ENCODE data around the gene SGO2.
"Not testable (repeated sequence)": the region's sequence is repeated elsewhere in the genome, so short reads cannot be mapped to it uniquely, and the experiment has no call there.

The SGO2 gene

DNA sequence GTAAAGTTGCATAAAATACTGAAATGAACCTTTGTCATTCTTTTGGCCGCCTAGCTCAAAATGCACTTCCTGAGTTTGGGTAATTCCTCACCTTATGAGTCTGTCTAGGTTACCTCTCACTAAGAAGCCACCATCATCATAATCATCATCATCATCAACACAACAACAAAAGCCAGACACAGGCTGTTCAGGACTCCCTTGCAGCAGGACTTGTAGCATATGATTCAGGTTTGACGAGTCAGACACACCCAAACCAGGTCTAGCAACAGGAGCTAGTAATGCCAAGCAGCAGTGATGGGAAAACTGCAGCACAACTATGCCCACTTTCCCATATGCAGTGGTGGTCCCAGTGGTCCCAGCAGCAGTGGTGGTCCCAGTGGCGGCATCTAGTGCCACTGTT is 2.8 kb upstream of the SGO2 start:
- no peak for DNase-seq

GRCh38 chr2:200523604-200524003 is 2.4 kb upstream of the SGO2 start:
- DNase-seq, result no peak

DNA sequence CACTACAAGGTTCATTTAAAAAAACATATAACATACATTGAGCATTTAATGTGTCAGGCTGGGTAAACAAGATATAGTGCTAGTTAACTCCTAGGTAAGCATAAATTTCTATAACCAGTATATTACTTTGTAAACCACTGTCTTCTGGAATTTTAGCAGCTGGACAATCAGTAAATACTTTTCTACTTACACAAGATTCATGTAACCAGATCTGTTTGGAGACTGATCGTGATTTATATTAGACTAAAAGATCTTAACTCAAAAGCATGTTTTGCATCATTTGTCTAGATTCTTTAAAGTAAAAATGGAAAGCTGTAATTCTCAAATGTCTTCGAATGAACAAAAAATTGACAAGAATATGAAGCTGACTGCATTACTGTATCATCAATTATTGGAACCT is 941 bp upstream of the SGO2 start:
- DNase-seq, result no peak

GRCh38 chr2:200525551-200525881 is 491 bp upstream of the SGO2 start:
- no peak for DNase-seq

DNA sequence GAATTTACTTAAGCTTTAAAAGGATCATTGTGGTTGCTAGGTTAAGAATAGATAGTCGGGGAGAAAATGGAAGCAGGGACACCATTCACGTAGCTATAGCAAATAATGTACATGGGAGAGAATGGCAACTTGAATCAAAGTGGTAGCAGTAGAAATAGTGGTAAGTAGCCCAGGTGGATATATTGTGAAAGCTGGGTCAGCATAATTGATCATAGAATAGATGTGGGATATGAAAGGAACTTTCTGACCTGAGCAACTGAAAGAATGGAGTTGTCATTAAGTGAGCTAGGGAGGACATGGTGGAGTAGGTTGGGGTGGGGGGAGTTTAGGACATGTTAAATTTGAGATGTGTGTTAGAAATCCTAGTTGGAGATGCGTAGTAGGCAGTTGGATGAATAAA is 2.2 kb downstream of the SGO2 start:
- DNase-seq, result no peak

DNA sequence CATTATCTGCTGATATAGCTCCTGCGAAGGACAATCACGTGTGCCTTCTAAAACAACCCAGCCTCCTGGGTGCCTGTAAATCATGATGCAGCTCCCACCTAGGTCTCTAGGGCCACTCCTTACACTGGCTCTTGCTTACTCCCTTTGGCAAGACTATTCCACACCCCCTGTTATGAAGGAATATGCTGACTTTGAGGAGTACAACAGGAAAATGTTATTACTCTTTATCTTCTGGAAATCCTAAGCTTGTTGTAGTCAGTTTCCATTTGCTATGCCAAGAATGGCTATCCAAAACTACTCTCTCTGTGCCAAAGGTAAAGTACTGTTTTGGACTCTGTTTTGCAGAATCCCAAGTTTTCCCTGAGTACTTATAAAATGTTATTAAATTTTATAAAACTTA is 7.7 kb downstream of the SGO2 start:
- no peak for DNase-seq

DNA sequence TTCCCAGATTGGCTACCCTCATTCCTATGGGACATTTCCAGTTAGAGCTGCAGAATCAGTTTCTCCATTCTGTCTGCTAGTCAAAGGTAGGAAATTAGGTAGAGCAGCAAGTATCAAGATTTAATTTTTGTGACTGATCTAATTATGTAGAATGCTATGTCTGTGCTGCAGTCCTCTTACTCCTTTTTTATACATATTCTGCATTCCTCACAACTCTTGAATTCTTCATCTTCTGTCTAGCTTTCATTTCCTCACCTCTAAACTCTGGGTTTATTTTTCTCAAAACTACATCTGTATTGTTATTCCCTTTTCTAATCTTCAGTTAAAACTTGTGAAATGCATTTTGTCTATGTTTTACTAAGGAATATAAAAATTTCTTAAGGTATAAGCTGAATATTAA is 8.6 kb downstream of the SGO2 start:
- no peak for DNase-seq

DNA sequence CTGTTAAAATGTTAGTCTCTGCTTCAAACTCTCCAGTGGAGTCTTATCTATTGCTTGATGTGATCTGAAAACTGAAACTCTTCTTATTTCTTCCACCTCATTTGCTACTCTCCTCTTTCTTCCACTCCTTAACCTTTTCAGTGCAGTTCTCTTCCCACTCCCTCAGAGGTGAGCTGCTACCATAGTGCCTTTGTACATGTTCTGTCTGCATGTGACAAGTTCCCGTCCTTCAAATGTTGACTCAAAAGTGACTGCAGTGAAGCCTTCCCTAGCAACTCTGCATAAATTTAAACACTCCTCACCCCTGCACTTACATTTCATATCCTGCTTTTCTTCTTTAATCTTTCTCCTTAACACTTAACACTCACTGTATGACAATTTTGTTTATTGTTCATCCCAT is 12.1 kb downstream of the SGO2 start:
- no peak for DNase-seq

DNA sequence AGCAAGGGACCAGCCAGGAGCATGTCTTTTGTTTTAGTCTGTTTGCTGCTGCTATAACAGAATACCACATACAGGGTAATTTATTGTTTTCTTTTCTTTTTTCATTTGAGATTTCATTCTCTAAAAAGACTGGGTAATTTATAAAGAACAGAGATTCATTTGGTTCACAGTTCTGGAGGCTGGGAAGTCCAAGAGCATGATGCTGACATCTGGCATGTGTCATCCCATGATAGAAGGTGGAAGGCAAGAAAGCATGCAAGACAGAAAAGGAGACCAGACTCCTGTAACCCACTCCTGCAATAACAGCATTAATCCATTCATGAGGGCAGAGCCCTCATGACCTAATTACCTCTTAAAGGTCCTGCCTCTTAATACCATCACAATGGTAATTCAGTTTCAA is 14.8 kb downstream of the SGO2 start:
- no peak for DNase-seq

DNA sequence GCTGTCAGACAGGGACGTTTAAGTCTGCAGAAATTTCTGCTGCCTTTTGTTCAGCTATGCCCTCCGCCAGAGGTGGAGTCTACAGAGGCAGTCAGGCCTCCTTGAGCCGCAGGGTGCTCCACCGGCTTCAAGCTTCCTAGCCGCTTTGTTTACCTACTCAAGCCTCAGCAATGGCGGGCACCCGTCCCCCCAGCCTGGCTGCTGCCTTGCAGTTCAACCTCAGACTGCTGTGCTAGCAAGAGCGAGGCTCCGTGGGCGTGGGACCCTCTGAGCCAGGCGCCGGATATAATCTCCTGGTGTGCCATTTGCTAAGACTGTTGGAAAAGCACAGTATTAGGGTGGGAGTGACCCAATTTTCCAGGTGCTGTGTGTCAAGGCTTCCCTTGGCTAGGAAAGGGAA is 40.6 kb downstream of the SGO2 start:
- DNase-seq, result not testable (repeated sequence)

DNA sequence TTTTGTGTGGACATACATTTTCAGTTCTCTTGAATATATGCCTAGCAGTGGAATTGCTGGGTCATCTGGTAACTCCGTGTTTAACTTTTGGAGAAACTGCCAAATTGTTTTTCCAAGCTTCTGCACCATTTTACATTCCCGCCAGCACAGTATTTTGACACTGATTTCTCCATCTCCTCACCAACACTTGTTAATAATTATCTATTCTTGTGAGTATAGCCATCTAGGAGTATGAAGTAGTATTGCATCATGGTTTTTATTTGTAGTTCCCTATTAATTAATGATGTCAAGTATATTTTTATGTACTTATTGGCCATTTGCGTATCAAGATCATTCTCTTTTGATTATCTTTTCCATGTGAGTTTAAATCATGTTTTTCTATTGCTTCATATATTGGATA is 41.9 kb downstream of the SGO2 start:
- no peak for DNase-seq

DNA sequence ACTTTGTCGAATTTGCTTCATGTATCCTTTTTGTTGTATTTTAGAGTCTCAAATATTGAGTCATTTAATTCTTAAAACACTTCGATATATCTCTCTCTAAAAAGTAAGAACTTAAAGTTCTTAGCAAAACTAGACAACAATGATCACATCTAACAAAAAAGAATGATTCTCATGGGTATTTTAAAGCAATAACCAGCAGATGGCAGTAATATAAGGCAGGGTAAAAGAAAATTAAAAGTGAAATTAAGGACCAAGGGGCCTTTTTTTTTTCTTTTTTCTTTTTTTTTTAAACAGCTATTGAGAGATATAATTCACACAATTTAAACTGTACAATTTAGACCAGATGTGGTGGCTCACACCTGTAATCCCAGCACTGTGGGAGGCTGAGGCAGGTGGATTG is 50.0 kb downstream of the SGO2 start:
- no peak for DNase-seq

DNA sequence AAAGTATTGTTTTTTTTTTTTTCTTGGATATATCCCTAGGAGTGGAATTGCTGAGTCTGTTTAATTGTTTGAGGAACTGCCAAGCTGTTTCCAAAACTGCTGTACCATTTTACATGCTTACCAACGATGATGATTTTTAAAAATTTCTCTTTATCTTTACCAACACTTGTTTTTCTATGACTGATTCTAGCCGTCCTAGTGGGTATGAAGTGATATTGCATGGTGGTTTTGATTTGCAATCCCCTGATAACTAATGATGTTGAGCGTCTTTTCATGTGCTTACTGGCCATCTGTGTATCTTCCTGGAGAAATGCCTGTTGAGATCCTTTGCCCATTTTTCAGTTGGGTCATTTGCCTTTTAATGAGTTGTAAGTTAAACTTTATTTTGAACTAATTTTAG is 51.0 kb downstream of the SGO2 start:
- no peak for DNase-seq

- no peak for DNase-seq
These were observed 52.8 kb downstream of the SGO2 start for GRCh38 chr2:200578778-200579177.

DNA sequence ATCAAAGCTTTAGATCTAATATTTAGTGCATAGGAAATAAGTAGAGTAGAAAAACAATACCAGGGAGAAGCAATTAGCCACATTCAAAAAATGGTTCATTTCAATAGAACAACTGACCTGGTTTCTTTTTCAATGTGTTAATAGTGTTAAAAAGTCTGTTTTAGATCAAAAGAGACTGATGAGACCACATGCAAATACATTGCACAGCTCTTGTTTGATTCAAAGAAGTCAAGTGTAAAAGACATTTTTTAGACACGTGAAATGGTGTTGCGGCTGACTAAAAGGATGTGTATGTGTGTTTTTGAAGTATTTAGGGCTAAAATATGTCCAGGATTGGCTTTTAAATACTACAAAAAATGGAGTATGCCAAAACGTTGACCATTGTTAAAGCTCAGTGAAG is 58.6 kb downstream of the SGO2 start:
- DNase-seq, result no peak

DNA sequence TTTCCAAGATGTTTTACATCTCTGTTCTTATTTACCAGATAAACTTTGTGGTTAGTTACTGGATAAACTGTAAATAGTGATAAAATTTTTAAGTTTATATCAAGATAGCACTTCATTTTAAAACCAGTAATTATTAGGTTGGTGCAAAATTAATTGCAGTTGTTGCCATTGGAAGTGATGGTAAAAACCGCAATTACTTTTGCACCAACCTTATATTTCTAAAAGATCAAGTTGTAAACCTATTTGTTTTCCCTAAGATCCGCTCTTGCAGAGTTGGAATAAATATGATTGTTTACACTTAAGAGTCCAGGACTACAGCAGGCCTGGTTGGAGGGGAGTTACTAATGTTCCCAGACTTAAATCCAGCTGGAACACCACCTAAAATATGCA is 59.3 kb downstream of the SGO2 start:
- no peak for DNase-seq

DNA sequence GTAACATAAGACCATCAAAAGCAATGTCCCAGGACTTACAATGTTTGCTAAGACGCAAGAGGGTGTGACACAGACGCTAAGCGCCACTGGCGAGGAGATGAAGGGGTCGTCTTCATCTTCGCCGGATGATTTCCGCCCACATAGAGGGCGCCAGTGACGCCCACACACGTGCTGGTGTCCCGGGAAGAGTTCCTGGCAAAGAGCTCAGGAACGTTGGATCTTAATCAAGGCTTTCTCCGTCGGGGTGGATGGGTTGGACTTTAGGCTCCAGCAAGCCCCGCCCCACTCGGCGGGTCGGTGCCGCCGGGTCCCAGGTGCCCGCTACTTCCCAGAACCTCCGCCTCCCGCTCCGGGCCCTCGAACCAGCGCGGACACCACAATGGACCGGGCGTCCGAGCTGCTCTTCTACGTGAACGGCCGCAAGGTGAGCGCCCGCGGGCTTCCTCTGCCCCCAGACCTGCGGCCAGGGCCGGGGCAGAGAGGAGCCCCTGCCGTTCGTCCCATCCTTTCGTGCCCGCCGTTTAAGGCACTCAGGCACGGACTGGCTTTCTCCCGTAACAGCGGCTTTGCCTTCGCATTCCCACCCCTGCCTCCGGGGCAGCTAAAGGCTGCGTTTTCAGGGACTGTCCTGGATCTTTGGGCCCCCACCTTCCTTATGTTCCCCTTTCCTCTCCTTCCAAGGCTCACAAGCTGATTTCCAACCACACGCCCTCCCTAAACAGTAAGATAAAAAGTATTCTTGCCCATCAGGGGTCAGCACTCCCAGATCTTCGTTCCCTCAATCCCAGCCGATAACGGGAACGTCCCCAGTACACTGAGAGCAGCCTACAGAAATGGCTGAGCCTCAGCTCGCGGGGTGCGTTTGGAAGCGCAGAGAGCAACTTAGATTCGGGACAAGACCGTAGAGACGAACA is 60.0 kb downstream of the SGO2 start, which contains the start of gene AOX1:
TSS of gene AOX1 (plus strand) at position 285 of the 914 bp plus-strand sequence. CDS start at position 380, 95 bp downstream.
- no peak for DNase-seq

DNA sequence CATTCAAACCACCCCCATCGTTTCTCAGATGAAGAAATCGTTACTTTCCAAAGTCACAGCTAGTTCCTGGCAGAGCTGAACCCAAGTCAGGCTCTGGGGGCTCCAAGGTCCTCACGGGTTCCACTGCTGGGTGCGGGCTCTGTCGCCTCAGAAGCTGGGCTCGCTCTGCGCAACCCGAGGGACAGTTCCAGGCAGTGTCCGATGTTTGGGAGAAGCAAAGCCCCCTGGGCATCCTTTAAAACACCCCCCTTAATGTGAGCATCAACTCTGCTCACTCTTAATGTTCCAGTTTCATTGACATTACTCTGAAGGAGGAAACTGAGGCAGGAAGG is 60.6 kb downstream of the SGO2 start:
- no peak for DNase-seq

DNA sequence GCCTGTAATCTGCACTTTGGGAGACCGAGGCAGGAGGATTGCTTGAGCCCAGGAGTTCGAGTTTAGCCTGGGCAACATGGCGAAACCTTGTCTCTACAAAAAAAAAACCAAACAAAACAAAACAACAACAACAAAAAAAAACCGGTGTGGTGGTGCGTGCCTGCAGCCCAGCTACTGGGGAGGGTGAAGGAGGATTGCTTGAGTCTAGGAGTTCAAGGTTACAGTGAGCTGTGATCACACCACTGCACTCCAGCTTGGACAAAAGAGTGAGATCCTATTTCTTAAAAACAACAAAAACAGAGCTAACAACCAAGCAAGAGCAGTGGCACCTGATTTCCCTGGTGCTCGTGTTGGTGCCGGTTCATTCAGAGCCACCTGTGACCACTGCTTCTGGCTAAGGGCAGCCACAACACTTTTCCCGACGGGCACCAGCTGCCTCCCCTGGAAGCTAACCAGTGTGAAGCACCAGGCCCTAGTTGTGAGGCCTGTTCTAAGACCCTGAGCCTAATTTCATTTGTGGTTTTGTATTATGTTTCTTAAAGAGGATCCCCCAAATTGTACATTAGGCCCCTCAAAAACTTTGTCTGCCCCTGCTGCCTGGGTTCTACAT is 61.1 kb downstream of the SGO2 start:
- no peak for DNase-seq

- no peak for DNase-seq
These were observed 62.2 kb downstream of the SGO2 start for GRCh38 chr2:200588076-200588678.

DNA sequence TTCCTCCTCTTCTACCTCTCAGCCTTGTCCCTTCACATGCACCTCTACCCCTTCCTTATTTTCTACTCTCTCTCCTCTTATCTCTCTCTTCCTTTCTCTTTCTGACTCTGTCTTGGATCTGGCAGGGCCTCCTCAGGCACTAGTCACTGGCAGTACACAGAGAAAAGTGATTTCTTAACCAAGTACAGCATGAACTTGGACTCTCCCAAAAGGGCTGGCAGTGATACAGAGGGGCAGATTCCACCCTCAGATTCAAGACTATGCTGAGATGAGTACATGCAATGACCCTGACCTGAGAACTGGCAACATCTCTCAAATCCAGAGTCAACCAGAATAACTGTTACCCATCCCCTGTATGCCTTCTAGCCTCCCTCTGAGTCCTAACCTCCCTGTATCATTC is 64.1 kb downstream of the SGO2 start:
- DNase-seq, result no peak

DNA sequence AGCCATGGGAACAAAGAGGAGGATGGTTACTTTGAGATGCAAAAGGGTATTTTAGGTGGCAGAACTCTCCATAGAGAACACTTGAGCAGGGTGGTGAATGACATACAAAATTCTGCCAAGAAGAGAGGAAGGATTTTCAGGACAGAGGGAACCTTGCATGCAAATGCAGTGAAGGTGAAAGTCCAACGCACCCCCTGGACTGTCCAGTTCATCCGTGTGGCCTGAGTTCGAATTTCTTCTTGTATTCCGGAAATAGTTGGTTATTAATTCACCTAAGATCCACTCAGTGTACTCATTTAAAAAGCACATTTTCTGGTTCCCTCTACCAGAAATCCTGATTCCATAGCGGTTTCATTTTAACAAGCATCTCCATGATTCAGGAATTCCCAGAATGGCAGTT is 65.3 kb downstream of the SGO2 start:
- DNase-seq, result no peak

DNA sequence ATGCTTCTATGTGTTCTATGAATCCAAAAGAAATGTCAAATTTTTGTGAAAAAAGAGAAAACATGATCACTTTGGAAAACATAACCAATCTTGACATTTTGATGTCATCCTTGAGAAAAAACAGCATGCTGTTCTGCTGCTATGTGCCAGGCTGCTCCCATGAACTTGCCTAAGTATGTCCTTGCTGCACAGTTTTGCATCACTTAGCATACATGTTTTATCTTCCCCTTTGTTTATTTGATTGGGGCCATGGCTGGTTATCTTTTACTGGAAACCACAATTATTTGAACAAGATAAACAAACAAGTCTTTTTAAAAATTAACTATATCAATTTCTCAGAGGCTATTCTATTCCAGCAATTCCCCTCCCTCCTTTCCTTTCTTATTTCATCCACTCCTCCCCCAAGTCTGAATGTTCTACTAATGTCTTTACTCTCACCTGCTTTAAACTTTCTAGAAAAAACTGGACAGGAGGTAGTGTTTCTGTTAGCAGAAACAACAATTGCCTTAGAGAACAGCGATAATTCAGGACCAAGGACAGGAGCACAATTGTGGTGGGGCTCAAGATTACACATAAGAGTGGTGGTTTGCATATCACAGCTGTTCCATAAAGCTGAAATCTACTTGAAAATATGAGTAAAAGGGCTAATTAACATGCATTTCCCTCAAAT is 66.5 kb downstream of the SGO2 start:
- DNase-seq, result no peak

- DNase-seq, result no peak
These were observed 67.9 kb downstream of the SGO2 start for GRCh38 chr2:200593905-200594304.

Measured in NCI-H2107 (cell line).